HG03103 (cell line): Measurements from ENCODE around the gene UBAP1L.
"Not testable (repeated sequence)": the region's sequence is repeated elsewhere in the genome, so short reads cannot be mapped to it uniquely, and the experiment has no call there.

Experiments used
- ATAC-seq: cut with Tn5 transposase; IDR thresholded peaks from one replicate; pipeline ENCODE4 v1.9.1; 2021; ENCODE audit warnings: low read depth; ENCODE audit not compliant: unreplicated experiment

The UBAP1L gene

GRCh38 chr15:65050270-65050669 is 64.7 kb downstream of the UBAP1L start:
- ATAC-seq, result no peak

GRCh38 chr15:65049418-65049840 is 65.6 kb downstream of the UBAP1L start:
- no peak for ATAC-seq

GRCh38 chr15:65048241-65048640 is 66.8 kb downstream of the UBAP1L start:
- no peak for ATAC-seq

- no peak for ATAC-seq
These were observed 70.1 kb downstream of the UBAP1L start, which contains the start of gene SLC51B for GRCh38 chr15:65044724-65045481. SLC51B (plus strand) TSS chr15:65045387; CDS start chr15:65050005, 4,618 bp downstream.

- not testable (repeated sequence) for ATAC-seq
These were observed 70.8 kb downstream of the UBAP1L start for GRCh38 chr15:65044218-65044617.

- no peak for ATAC-seq
These were observed 72.1 kb downstream of the UBAP1L start for GRCh38 chr15:65042776-65043327.
